Stimulated activated CD4-positive, alpha-beta T cell treated with anti-CD3 and anti-CD28 coated beads, Interleukin-4, amount 100 ng/mL, for 4 hours (primary cell): Measurements from ENCODE around the gene RAB20.
"Not testable (repeated sequence)": the region's sequence is repeated elsewhere in the genome, so short reads cannot be mapped to it uniquely, and the experiment has no call there.

Experiments used
- DNase-seq, 2 experiments: peaks; one replicate each; pipeline ENCODE4 v3.0.0-alpha.2; 2020

The RAB20 gene

GRCh38 chr13:110554227-110554836 lies 7.2 kb downstream of the RAB20 start:
- DNase-seq, result no peak

DNA sequence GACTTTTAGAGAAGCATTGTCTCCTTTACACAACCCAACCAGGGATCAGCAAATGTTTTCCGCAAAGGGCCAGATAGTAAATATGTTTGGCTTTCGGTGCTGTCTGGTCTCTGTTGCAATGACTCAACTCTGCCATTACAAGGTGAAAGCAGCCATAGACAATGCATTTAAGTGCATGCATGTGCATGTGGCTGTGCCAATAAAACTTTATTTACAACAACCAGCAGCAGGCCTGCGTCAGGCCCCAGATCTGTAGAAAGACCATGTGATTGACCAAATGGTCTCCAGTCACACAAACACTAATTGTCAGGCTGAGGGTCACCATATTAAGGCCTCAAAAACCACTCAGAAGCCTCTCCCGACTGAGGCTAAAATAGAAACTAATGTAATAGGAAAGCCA lies 8.1 kb downstream of the RAB20 start:
- DNase-seq, result no peak

- DNase-seq, result no peak
Observed at GRCh38 chr13:110552767-110553166, 8.8 kb downstream of the RAB20 start.

GRCh38 chr13:110551284-110551683 lies 10.2 kb downstream of the RAB20 start:
- no peak for DNase-seq

DNA sequence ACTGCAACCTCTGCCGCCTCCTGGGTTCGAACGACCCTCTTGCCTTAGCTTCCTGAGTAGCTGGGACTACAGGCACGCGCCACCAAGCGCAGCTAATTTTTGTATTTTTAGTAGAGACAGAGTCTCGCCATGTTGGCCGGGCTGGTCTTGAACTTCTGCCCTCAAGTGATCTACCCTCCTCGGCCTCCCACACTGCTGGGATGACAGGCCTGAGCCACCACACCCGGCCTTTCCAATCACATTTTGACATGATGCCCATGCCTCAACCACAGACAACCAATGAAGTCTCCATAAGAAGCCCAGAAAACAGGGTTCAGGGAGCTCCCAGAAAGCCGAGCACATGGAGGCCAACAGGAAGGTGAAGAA lies 11.7 kb downstream of the RAB20 start:
- no peak for DNase-seq

DNA sequence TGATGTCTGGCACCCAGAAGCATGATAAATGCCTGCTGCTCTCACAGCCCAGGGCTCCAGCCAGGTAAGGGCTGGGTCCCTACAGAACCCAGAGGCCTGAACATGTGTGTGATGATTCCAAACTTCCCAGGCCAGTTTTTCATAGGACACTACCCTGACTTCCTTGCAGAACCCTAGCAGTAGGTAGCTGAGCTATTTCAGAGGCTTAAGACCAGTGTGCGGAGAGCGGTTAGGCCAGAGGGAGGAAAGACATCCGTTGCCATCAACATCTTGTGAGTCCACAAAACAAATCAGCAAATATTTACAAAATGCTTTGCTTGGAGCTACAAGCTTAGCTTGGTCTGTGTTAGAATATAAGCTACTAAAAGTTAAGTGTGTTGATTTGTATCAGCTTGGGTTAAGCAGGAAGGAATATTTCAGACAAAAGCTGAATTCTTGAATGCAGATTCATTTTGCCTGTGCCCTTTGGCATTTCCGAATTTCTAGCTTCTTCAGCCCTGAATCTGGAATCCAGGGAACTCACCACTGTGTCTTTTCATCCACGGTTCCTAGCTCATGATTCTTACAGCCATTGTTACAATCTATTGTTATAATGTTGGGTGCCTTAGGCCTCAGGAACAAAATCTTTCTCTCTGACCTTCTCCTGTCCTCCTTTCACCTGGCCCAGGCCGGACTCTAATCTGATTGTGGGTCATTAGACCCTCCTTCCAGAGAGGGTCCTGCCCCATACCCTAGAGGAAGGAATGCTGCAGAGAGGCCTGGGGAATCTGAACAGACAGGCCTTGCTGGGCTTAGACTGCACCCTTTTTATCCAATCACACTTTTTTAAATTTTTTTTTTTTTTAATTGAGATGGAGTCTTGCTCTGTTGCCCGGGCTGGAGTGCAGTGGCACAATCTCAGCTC lies 12.4 kb downstream of the RAB20 start:
- no peak for DNase-seq

- DNase-seq, result no peak
Observed at GRCh38 chr13:110546926-110547325, 14.6 kb downstream of the RAB20 start.

- DNase-seq, result no peak
Observed at GRCh38 chr13:110546378-110546777, 15.1 kb downstream of the RAB20 start.

DNA sequence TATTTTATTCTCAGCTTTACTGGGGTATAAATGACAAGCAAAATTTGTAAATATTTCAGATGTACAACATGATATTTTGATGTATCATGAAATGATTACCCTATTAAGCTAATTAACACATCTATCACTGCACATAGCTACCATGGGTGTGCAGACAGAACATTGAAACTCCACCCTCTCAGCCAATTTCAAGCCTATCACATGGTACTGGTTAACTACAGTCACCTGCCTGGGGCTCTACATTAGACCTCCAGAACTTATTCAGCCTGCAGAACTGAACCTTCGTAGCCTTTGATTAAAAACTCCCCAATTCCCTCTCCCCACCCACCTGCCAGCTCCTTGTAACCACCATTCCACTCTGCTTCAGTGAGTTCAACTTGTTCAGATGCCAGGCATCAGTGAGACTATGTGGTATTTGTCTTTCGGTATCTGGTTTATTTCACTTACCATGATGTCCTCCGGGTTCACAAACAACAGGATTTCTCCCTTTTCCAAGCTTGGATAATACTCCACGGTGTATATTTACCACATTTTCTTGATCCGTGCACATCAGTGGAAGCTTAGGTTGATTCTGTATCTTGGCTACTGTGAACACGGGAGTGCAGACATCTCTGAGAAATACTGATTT lies 19.2 kb downstream of the RAB20 start:
- DNase-seq, result no peak

- no peak for DNase-seq
Observed at GRCh38 chr13:110541526-110541920, 20.0 kb downstream of the RAB20 start.

DNA sequence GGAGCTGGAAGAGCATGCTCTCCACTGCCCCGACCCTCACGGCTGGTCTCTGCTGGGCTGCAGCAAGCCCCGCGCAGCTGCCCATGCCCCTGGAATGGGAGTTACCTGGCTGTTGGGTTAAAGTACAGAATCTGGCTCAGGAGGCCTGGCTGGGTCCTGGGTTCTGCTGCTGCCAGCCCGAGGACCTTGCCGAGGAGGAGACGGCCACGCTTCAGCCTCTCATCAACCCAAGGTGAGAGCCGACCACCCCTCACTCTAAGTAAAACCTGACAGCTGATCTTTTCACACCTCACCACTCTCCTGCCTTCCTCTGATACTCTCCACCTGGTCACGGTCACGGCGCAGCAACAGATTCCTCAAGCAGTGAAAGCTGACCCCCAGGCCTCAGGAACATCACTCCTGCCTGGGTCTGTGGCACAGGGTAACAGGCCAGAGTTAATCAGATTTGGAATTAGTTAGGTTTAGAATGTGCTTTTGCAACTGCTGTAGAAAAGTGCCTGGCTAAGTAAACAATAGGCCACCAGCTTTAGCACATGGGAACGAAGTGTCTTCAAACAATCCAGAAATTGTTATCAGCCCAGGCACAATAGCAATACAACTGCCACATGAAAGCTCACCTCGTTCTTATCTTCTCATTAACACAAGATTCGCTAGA lies 20.5 kb downstream of the RAB20 start:
- DNase-seq, result no peak

GRCh38 chr13:110539894-110540293 lies 21.6 kb downstream of the RAB20 start:
- DNase-seq, result no peak

DNA sequence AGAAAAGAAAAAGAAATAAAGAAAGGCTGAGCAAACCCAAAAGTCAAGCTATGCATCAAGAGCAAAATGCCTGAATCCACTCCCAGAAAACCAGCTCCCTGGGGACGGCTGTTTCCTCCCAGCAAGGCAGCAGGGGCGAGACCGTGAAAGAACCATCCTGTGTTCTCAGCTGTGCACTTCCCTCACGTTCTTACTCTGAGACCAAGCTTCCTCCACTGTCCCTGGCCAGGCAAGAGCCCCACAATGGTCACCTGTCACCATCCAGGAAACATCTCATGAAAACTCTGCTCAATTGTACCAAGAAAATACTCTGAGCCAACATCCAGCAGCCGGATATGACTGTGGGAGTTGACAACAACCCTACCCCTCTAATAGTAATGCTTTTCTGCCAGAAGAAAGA lies 22.9 kb downstream of the RAB20 start:
- no peak for DNase-seq

DNA sequence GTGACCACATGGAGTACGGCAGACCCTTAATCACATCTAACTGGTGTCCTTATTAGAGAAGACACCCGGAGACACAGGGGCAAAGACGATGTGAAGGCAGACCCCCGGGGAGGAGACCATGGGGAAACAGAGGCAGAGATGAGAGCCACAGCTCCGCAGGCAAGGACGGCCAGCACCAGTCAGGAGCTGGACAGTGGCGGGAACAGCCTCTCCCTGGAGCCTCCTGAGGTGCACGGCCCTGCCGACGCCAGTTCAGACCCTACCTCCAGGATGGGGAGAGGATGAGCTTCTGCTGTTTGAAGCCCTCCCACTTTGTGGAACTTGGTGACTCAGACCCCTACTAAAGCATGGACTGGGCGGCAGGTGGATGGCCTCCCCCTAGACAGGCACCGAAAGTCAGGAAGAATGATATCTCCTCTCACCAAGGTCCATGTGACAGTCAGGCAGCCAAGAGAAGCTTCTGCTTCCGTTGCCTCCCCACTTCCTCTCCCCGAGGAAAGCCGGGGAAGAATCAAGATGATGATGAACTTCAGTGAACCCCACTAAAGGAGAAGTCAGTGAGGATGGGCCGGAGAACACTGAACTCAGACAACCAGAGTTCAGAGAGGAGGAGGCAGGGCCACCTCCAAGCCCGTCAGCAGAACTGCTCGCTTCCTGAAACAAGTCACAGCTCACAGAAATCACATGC lies 25.4 kb downstream of the RAB20 start:
- DNase-seq, result no peak

DNA sequence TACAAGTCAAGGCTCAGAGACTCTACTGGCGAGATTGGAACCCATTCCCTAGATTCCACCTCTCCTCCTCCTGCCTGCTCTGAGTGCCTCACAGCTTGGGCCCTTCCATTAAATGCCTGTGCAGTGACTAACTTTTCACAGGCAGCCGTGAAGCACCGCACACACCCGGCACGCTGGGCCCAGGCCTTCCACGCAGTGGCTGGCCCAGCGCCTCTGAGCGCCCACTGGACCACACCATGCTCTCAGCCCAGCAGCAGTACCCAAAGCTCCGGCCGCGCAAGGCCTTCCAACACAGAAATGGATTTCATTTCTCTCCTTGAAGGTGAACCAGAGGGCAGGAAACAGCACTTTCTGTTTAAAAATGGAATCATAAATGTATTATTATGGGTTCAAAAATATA lies 26.0 kb downstream of the RAB20 start:
- DNase-seq, result no peak

DNA sequence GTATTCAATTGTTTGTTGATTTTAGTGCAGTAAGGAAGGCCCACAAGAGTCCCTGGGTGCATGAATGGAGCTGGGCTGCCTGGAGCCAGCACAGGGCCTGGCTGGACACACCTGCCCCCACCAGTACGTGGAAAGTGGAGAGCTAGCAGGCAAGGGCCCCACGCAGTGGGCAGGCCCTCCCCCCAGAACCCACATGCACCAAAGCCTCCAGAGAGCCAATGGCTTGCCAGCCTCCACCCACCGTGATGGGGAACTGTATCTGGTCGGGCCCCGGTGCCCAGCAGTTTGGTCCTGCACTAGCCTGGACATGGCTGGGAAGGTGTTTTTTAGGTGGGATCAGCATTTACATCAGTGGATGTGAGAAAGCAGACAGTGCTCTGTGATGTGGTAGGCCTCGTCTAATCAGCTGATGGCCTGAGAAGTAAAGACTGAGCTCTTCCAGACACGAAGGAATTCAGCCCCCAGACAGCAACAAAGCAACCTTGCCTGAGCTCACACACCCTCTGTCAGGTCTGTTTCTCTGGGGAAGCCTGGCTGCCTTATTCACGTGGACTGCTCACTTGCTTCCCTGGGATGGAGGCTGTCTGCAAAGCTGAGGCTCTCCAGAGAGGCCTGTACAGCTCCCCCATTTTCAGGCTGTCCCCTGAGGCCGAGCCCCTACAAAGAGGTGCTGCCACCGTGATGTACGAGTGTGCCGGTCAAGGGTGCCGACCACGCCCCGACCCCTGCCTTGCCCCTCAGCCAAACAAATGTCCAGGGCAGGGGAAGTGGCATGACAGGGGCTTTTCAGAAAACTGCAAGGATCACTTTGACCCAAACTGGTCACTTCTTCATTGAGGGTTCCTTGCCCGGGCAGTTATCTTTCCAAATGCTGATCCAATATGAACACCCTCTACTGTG lies 27.5 kb downstream of the RAB20 start:
- no peak for DNase-seq

GRCh38 chr13:110532258-110532657 lies 29.3 kb downstream of the RAB20 start:
- DNase-seq, result not testable (repeated sequence)

DNA sequence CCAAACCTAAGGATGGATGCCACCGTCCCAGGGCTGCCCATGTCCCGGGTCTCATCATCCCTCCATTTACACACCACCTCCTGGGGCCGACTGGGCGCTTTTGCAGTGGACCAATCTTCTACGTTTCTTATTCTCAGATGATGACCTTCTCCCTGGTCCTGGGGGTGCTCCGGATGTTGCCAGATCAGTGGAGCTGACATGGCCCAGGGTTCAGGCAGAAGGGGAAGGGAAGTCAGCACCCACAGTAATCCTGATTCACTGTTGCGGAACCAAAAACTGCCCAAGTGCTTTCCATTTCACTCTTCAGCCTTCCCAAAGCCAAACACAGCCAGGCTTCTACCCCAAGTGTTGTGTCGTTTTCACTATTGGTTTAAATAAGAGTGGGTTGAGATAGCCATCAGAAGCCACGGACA lies 29.8 kb downstream of the RAB20 start:
- no peak for DNase-seq

DNA sequence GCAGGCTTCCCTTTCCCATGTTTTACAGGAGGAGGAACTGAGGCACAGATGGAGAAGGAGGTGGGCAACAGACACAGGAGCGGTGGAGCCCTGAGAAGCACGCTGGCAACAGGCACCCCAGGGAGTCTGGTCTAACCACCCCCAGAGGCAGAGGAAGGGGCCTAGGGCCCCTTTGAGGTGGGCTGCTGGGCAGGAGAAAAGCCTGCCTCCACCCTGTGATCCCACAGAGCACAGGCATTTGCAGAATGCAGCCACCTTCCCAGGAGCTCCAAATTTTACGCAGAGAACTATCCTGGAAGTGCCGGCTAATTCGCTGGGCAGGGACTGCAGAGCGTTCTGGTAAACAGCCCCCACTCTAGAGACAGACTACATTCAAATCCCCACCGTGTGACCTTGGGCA lies 30.4 kb downstream of the RAB20 start:
- DNase-seq, result no peak

DNA sequence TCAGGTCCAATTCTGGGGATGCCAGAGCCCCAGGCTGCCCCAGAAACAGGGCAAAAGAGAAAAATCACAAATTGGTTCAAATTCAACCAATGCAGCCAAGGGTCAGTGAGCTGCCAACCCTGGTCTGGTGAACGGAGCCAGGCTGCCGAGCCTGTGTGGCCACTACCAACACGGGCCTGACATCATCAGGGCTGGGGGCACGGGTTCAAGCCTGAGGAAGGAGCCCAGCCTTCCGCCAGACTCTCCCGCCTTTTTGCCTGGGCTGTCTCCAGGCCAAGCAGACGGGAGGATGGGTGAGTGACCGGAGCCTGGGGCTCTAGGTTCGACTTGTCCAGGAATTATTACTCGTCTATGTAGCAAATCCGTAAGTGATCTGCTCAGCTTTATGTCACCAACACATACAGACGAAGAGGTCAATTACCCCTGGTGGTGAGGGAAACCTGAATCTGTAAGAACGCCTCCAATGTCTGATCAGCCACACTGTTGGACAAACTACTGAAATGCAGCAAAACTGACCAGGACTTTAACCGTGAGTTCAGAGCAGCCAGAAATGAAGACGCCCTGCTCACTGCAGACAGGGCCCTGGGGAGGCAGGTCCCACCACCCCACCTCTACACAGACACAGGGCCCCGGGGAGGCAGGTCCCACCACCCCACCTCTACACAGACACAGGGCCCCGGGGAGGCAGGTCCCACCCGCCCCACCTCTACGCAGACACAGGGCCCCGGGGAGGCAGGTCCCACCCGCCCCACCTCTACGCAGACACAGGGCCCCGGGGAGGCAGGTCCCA lies 31.8 kb downstream of the RAB20 start:
- DNase-seq, result no peak

DNA sequence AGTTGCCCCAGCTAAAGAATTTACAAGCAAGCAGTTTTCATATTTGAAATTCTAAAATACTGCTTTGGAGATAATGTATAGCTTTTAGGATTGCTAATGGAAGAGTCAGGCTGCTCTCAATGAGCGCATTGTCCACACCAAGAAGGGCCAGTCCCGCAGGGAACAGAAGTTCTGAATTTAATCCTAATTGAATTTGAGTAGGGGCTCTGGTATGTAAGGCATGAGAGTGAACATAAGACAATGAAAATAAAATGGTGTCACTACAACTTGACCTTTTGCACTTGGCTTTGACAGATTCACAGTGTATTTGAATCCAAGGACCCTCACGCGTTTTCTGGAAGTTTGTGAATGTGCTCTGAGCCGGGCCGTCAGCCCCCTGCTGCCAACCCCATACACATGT lies 32.6 kb downstream of the RAB20 start:
- DNase-seq, result no peak
